OCI-LY3 (cell line): ENCODE data around the gene QDPR.
A peak's percentile ranks its signal among the peaks of the same experiment; 100 is the strongest.

Experiments
- H2AFZ ChIP-seq: fragments of 200-600, 300-600 bp; shearing (Covaris generic); 2 replicates; pipeline ENCODE4 v1.6.0; 2014; ENCODE audit warnings: antibody characterized with exemption, low read depth, low read length
- H3K27ac ChIP-seq: fragments of 200-600, 300-600 bp; sonication (generic); 2 replicates; pipeline ENCODE4 v1.5.1; 2014; ENCODE audit warnings: mild to moderate bottlenecking, low read length, moderate library complexity, mixed read lengths
- H3K27me3 ChIP-seq: fragments of 200-600, 300-600 bp; sonication (generic); 2 replicates; pipeline ENCODE4 v1.6.1; 2014; ENCODE audit warnings: low read depth, low read length, mixed read lengths
- H3K36me3 ChIP-seq: fragments of 200-600, 300-600 bp; sonication (generic); replicated peaks from 2 replicates; pipeline ENCODE3; 2014; ENCODE audit warnings: low read depth, low read length, mixed read lengths
- H3K4me1 ChIP-seq: fragments of 300-600, 200-600 bp; sonication (generic); 2 replicates; pipeline ENCODE4 v1.6.1; 2014; ENCODE audit warnings: low read length, mixed read lengths
- H3K4me2 ChIP-seq: fragments of 200-600, 300-600 bp; sonication (generic); 2 replicates; pipeline ENCODE4 v1.6.1; 2014; ENCODE audit warnings: low read length, mixed read lengths
- H3K4me3 ChIP-seq: fragments of 300-600, 200-600 bp; sonication (generic); 2 replicates; pipeline ENCODE4 v1.5.1; 2014; ENCODE audit warnings: antibody characterized with exemption, mild to moderate bottlenecking, low read length, moderate library complexity
- H3K79me2 ChIP-seq: fragments of 300-600, 200-600 bp; shearing (Covaris generic); 2 replicates; pipeline ENCODE4 v1.6.1; 2014; ENCODE audit warnings: mild to moderate bottlenecking, low read length, mixed read lengths
- H3K9ac ChIP-seq: fragments of 300-600, 200-600 bp; shearing (Covaris generic); 2 replicates; pipeline ENCODE4 v1.6.0; 2014; ENCODE audit warnings: mild to moderate bottlenecking, low read length, moderate library complexity
- H3K9me3 ChIP-seq: fragments of 200-600, 300-600 bp; shearing (Covaris generic); 2 replicates; pipeline ENCODE4 v1.6.1; 2014; ENCODE audit warnings: low read length, mixed read lengths; ENCODE audit not compliant: insufficient read depth
- H4K20me1 ChIP-seq: fragments of 200-600, 300-600 bp; sonication (generic); 2 replicates; pipeline ENCODE4 v1.6.1; 2016; ENCODE audit warnings: low read length, mixed read lengths; ENCODE audit not compliant: insufficient read depth
- EZH2phosphoT487 ChIP-seq: fragments of 200-600 bp; shearing (Covaris generic); IDR thresholded peaks from 2 replicates; pipeline ENCODE4 v1.6.1; 2018; ENCODE audit warnings: antibody characterized with exemption, mixed run types, low read depth
- TF ChIP-seq, protein P1 (sequence below): fragments of 200-600, 300-600 bp; sonication (generic); IDR thresholded peaks from 2 replicates; pipeline ENCODE4 v1.5.1; 2014; ENCODE audit warnings: antibody characterized with exemption, low read length, low read depth

QDPR gene

GRCh38 chr4:17535906-17536305 lies 24.0 kb upstream of the QDPR start:
- H3K4me3 ChIP-seq: no peak overlapping the region
- peaks cover 16% of the 10 kb centered on the region for H3K4me1 ChIP-seq
- no peak overlapping the region for H3K27ac ChIP-seq
- H3K27me3 ChIP-seq: no peaks in the 10 kb centered on the region
- no peaks in the 10 kb centered on the region for H4K20me1 ChIP-seq
- no peak overlapping the region for H3K4me2 ChIP-seq
- H2AFZ ChIP-seq: peak overlapping the region; percentile 71
- no peaks in the 10 kb centered on the region for H3K36me3 ChIP-seq
- H3K79me2 ChIP-seq: no peaks in the 10 kb centered on the region
- no peak overlapping the region for H3K9ac ChIP-seq
- H3K9me3 ChIP-seq: no peaks in the 10 kb centered on the region
- TF ChIP-seq, protein P1, sequence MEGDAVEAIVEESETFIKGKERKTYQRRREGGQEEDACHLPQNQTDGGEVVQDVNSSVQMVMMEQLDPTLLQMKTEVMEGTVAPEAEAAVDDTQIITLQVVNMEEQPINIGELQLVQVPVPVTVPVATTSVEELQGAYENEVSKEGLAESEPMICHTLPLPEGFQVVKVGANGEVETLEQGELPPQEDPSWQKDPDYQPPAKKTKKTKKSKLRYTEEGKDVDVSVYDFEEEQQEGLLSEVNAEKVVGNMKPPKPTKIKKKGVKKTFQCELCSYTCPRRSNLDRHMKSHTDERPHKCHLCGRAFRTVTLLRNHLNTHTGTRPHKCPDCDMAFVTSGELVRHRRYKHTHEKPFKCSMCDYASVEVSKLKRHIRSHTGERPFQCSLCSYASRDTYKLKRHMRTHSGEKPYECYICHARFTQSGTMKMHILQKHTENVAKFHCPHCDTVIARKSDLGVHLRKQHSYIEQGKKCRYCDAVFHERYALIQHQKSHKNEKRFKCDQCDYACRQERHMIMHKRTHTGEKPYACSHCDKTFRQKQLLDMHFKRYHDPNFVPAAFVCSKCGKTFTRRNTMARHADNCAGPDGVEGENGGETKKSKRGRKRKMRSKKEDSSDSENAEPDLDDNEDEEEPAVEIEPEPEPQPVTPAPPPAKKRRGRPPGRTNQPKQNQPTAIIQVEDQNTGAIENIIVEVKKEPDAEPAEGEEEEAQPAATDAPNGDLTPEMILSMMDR: no peak
- TF ChIP-seq EZH2phosphoT487: no peak

DNA sequence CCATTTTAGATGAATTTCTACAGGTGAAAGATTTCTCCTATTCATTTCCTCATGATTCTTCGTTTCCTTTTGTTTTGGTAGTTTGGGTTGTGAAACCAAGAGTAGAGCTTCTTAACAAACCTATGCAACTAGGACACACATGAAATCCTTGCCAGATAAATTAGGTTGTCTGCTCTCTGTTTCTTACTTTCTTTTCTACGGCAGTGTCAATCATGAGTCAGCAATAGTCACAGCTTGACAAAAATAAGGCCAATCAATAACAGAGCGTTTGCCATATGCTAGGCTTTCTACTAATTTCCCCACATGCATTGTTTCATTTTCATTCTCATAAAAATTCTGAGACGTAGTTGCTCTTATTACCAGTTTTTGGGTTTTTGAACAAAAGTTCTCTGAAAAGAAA lies 23.4 kb upstream of the QDPR start:
- H3K4me1 ChIP-seq: peaks cover 16% of the 10 kb centered on the region
- H3K9me3 ChIP-seq: no peaks in the 10 kb centered on the region
- no peaks in the 10 kb centered on the region for H4K20me1 ChIP-seq
- H3K27ac ChIP-seq: no peak overlapping the region
- H3K27me3 ChIP-seq: no peaks in the 10 kb centered on the region
- peak overlapping the region; percentile 42 for H3K4me2 ChIP-seq
- no peak overlapping the region for H3K9ac ChIP-seq
- no peak overlapping the region for H3K4me3 ChIP-seq
- H3K36me3 ChIP-seq: no peaks in the 10 kb centered on the region
- no peaks in the 10 kb centered on the region for H3K79me2 ChIP-seq
- no peak for TF ChIP-seq EZH2phosphoT487
- TF ChIP-seq, protein P1: no peak
- H2AFZ ChIP-seq: peak overlapping the region; percentile 71

DNA sequence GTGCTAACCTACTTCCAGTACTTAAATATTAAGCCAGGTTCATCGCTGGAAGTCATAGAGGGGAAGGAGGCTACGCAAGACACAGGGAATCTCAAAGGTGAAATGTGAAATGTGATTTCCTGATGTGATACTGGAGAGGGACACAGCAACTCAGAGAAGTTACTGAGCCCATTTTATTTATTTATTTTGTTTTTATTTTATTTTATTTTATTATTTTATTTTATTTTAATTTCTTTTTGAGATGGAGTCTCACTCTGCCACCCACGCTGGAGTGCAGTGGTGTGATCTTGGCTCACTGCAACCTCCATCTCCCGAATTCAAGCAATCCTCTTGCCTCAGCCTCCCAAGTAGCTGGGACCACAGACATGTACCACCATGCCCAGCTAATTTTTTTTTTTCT lies 22.8 kb upstream of the QDPR start:
- Histone ChIP-seq H3K4me1 (peaks cover 20% of the 10 kb centered on the region), H3K4me3 (no peak overlapping the region), H2AFZ (no peak overlapping the region), H3K9ac (no peak overlapping the region), H3K36me3 (no peaks in the 10 kb centered on the region), H3K79me2 (no peaks in the 10 kb centered on the region), H4K20me1 (no peaks in the 10 kb centered on the region), H3K9me3 (no peaks in the 10 kb centered on the region), H3K27me3 (no peaks in the 10 kb centered on the region), H3K27ac (no peak overlapping the region), H3K4me2 (no peak overlapping the region)
- TF ChIP-seq, protein P1: no peak
- TF ChIP-seq EZH2phosphoT487: no peak

GRCh38 chr4:17531538-17532285 lies 19.8 kb upstream of the QDPR start:
- no peak for TF ChIP-seq EZH2phosphoT487
- TF ChIP-seq, protein P1: no peak
- no peak overlapping the region for H3K9ac ChIP-seq

More at GRCh38 chr4:17531538-17532285, 19.8 kb upstream of the QDPR start:
- H3K4me3 ChIP-seq: no peak overlapping the region
- H3K4me1 ChIP-seq: peaks cover 25% of the 10 kb centered on the region
- no peak overlapping the region for H2AFZ ChIP-seq
- H3K9me3 ChIP-seq: no peaks in the 10 kb centered on the region
- peaks cover 3% of the 10 kb centered on the region; the same call in 1 of the 2 replicates for H3K27me3 ChIP-seq
- H3K79me2 ChIP-seq: no peaks in the 10 kb centered on the region
- H4K20me1 ChIP-seq: no peaks in the 10 kb centered on the region
- H3K27ac ChIP-seq: no peak overlapping the region
- no peak overlapping the region for H3K4me2 ChIP-seq
- H3K36me3 ChIP-seq: no peaks in the 10 kb centered on the region
